Left renal pelvis (tissue), 4 donors: ENCODE results near the gene GPR25. TPM values are rescaled to one million over a fixed set of nuclear protein-coding genes. Genes with fewer than 3 reads are reported as not detected.

ENCODE experiments used
- DNase-seq, 4 donors: peaks; one replicate each; pipeline ENCODE4 v3.0.0-alpha.2; 2013; ENCODE audit warnings: low read depth in 4 of 4, low spot score in 3 of 4
- polyA plus RNA-seq, 4 donors: library from polyadenylated mRNA; unstranded; fragments of 120-200 nt; gene quantifications; one replicate each; pipeline ENCODE4 v1.2.1, GENCODE V29; 2013; ENCODE audit not compliant: insufficient read length in 4 of 4

Gene GPR25, protein sequence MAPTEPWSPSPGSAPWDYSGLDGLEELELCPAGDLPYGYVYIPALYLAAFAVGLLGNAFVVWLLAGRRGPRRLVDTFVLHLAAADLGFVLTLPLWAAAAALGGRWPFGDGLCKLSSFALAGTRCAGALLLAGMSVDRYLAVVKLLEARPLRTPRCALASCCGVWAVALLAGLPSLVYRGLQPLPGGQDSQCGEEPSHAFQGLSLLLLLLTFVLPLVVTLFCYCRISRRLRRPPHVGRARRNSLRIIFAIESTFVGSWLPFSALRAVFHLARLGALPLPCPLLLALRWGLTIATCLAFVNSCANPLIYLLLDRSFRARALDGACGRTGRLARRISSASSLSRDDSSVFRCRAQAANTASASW
- not detected for polyA plus RNA-seq

DNA sequence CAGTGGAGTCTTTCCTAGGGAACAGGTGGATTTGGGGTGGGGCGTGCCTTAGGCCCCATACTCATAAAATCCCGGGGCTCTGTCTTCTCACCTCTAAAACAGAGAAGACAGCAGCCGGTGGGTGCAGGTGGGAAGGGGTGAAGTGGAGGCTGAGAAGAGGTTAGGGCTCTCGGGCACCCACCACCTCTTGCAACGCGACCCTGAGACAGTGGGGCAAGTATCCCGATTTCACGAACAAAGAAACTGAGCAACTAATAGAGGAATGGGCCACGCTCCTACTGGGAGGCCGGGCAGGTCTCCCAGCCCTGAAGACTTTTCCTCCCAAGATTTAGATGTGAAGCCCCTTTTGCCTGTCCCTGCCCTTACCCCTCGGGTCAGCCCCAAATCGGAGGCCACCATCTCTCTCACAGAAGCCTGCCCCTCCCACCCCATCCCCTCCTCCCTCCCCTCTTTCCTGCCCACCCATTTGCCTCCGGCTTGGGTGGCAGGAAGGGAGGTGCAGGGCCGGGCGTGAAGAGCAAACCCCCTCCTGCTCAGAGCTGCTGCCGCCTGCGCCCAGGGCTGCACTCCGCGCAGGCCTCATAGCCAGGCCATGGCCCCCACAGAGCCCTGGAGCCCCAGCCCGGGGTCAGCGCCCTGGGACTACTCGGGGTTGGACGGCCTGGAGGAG lies at the start of gene GPR25:
GPR25 (plus strand) TSS at position 536 of the 670 bp plus-strand sequence; CDS start at position 593, 57 bp downstream.
- no peak for DNase-seq

DNA sequence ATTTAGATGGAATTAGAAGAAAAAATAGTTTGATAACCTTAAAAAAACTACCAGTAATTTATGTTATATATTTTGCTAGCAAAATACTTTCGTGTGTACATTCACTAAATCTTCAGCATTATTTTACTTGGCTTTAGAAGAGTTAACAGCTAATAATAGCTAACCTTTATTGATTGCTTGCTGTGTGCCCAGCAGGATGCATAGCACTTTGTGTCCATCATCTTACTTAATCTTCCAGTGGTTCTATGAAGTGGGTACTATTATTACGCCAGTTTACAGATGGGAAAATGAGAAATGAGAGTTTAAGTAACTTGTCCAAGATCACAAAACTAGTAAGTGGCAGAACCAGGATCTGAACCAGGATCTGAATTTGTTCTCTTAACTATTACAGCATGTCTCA lies 41.7 kb upstream of the GPR25 start:
- DNase-seq, result no peak

- no peak for DNase-seq
Observed at GRCh38 chr1:200834383-200834782, 38.4 kb upstream of the GPR25 start.

DNA sequence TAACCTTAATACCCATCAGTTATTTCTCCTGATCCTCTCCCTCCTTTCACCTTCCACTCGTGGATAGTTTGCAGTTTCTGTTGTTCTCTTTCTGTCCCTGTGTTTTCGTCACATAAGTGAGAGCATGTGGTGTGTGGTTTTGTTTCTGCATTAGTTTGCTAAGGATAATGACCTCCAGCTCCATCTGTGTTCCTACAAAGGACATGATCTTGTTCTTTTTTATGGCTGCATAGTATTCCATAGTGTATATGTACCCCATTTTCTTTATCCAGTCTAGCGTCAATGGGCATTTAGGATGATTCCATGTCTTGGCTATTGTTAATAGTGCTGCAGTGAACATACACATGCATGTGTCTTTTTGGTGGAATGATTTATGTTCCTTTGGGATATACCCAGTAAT lies 36.6 kb upstream of the GPR25 start:
- DNase-seq, result no peak

- peak in 1 of 4 donors; percentile 7 for DNase-seq
Observed at GRCh38 chr1:200837931-200838571, 34.7 kb upstream of the GPR25 start.

DNA sequence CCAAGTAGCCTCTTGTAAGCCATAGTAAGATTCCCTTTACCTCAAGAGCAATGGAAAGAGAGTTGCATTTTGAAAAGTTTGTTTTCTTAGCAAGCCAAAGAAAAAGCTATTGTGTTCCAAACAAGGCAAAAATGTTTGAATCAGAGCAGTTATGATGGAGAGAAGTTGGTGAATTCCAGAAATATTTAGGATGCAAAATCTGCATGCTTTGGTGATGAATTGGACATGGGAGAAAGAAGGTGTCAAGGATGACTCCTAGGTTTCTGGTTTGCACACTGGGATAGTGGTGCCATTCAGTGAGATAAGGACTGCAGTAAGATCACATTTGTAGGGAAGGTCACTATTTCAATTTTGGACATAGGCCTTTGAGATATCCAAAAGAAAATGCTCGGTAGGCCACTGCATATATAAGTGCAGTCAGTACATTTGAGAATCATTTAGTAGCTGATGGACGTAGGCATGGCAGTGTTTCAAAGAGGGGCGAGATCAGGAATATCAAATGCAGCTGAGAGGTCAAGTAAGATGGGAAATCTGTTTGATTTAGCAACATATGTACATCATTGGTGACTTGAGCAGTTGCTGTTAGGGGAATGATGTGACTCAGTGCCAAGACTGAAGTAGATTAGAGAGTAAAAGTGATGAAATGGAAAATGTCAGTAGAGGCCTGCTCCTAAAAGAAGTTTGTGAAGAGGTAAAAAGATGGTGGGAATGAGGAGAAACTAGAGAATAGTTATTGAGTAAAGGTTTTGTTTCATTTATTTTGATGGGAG lies 33.9 kb upstream of the GPR25 start:
- DNase-seq, result no peak

GRCh38 chr1:200845360-200845759 lies 27.4 kb upstream of the GPR25 start:
- DNase-seq, result no peak

DNA sequence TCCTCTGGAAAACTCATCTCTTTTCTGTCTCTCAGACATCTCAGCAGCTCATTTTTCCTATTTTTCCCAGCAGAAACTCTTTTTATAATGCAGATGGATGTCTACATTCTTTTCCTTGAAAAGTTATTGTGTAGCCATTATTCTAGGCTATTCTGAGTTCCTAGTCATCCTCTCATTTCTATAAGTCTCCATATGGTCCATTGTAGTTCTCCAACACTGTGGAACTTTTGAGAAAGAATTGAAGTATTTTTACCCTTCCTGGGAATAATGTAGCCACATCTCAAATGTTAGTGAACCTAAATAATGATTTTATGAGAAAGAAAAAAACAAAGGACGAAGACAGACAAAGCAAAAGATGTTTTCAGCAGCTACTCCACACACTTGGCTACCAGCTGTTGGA lies 26.4 kb upstream of the GPR25 start:
- no peak for DNase-seq

DNA sequence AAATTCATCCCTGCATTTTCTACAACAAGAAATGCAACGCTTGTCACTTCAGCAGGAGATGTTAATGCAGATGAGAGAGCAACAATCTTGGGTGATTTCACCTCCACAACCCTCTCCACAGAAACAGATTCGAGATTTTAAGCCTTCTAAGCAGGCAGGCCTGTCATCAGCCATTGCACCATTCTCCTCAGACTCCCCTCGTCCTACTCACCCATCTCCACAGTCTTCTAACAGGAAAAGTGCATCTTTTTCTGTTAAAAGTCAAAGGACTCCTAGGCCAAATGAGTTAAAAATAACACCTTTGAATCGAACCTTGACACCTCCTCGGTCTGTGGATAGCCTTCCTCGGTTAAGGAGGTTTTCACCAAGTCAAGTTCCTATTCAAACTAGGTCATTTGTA lies 23.4 kb upstream of the GPR25 start:
- DNase-seq, result no peak

GRCh38 chr1:200850554-200850953 lies 22.2 kb upstream of the GPR25 start:
- no peak for DNase-seq

GRCh38 chr1:200856716-200857357 lies 15.9 kb upstream of the GPR25 start:
- DNase-seq, result no peak

- no peak for DNase-seq
Observed at GRCh38 chr1:200857804-200858203, 15.0 kb upstream of the GPR25 start.

- DNase-seq, result no peak
Observed at GRCh38 chr1:200861937-200862647, 10.7 kb upstream of the GPR25 start.

GRCh38 chr1:200862713-200863415 lies 9.9 kb upstream of the GPR25 start:
- no peak for DNase-seq

- DNase-seq, result no peak
Observed at GRCh38 chr1:200866116-200866515, 6.7 kb upstream of the GPR25 start.

GRCh38 chr1:200866521-200866920 lies 6.3 kb upstream of the GPR25 start:
- DNase-seq, result no peak

DNA sequence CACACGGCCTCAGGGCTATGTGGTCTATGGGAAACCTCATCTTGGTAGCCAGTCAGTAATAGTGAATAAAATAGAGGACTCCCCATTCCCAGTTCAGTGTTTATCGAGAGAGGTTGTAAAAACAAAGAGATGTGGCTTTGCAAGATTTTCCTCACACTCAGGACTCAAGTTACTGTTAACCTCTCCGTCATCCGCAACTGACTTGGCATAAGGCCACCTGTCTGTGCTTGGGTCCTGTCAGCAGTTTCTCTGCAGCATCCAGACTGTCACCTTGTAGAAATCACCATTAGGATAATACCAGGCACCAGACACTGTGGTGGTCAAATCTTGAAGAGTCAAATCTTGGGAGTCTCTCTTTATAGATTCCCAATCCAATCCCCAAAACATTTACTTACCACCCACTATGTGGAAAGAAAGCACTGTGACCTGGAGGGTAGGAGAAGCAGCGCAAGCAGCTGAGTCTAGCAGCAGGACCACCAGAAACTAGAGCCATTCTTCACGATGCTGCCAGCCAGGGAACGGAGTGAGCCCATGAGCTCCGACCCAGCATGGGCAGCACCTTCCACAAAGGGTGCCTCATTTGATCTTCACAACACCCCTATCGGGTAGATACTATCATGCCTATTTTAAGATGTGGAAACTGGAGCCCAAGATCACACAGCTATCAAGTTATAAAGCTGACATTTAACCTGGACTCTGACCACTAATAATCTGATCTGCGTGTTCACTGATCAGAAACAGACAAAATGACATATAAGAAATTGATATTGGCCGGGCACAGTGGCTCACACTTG lies 5.6 kb upstream of the GPR25 start:
- DNase-seq, result no peak

- no peak for DNase-seq
Observed at GRCh38 chr1:200869376-200869752, 3.4 kb upstream of the GPR25 start.
